Osteoblast (primary cell): ENCODE data around the gene PSG7. TPM values are rescaled to one million over a fixed set of nuclear protein-coding genes. Genes with fewer than 3 reads are reported as not detected.
"Not testable (repeated sequence)": the region's sequence is repeated elsewhere in the genome, so short reads cannot be mapped to it uniquely, and the experiment has no call there.

Experiments used
- DNase-seq: peaks from one replicate; pipeline ENCODE4 v3.0.0; 2011; ENCODE audit warnings: low spot score, mixed read lengths; ENCODE audit not compliant: insufficient read length; ENCODE audit errors: missing footprints
- H2AFZ ChIP-seq: 2 replicates; pipeline ENCODE4 v1.6.0; 2011; ENCODE audit warnings: mild to moderate bottlenecking, low read length
- H3K27ac ChIP-seq: 2 replicates; pipeline ENCODE4 v1.5.1; 2011; ENCODE audit warnings: mild to moderate bottlenecking, low read depth, low read length, moderate library complexity
- H3K27me3 ChIP-seq: 2 replicates; pipeline ENCODE4 v1.6.0; 2012; ENCODE audit warnings: mild to moderate bottlenecking, control low read depth, inconsistent platforms, low read length, moderate library complexity; ENCODE audit not compliant: insufficient read depth
- H3K36me3 ChIP-seq: 2 replicates; pipeline ENCODE4 v1.5.1; 2011; ENCODE audit warnings: mild to moderate bottlenecking, low read length, control low read depth, moderate library complexity; ENCODE audit not compliant: insufficient read depth
- H3K4me1 ChIP-seq: 2 replicates; pipeline ENCODE4 v1.5.1; 2011; ENCODE audit warnings: mild to moderate bottlenecking, low read length, control low read depth, moderate library complexity; ENCODE audit not compliant: insufficient read depth
- H3K4me2 ChIP-seq: 2 replicates; pipeline ENCODE4 v1.6.0; 2011; ENCODE audit warnings: mild to moderate bottlenecking, low read length; ENCODE audit not compliant: insufficient read depth
- H3K4me3 ChIP-seq: fragments of 200-600 bp; sonication (generic); 3 replicates; pipeline ENCODE4 v1.5.1; 2012; ENCODE audit warnings: mild to moderate bottlenecking, low read length, inconsistent platforms; ENCODE audit not compliant: insufficient read depth
- H3K79me2 ChIP-seq: 2 replicates; pipeline ENCODE4 v1.6.0; 2012; ENCODE audit warnings: mild to moderate bottlenecking, low read length, control low read depth, inconsistent platforms; ENCODE audit not compliant: insufficient read depth
- H3K9me3 ChIP-seq: 2 replicates; pipeline ENCODE4 v1.5.1; 2011; ENCODE audit warnings: low read depth, low read length, control low read depth
- H4K20me1 ChIP-seq: 2 replicates; pipeline ENCODE4 v1.6.0; 2012; ENCODE audit warnings: mild to moderate bottlenecking, low read length, control low read depth; ENCODE audit not compliant: insufficient read depth
- CTCF ChIP-seq: IDR thresholded peaks from 2 replicates; pipeline ENCODE4 v1.5.1; 2011; ENCODE audit warnings: mild to moderate bottlenecking, low read depth, low read length, moderate library complexity; ENCODE audit errors: extremely low read depth
- total RNA-seq: library from RNA; depleted of rRNA; stranded (reverse); fragments of >200 nt; gene quantifications from 2 replicates; pipeline ENCODE4 v1.2.3, GENCODE V29; 2012

PSG7 gene
- total RNA-seq, 1 donor: not detected

GRCh38 chr19:42961119-42961518, 24.1 kb upstream of the PSG7 start:
- H3K4me1 ChIP-seq: peaks cover 9% of the 10 kb centered on the region
- no peak for DNase-seq
- H3K27ac ChIP-seq: no peak overlapping the region
- H3K4me3 ChIP-seq: no peak overlapping the region
- no peak overlapping the region for H2AFZ ChIP-seq
- no peaks in the 10 kb centered on the region for H4K20me1 ChIP-seq
- no peaks in the 10 kb centered on the region for H3K79me2 ChIP-seq
- no peaks in the 10 kb centered on the region for H3K9me3 ChIP-seq
- H3K27me3 ChIP-seq: no peaks in the 10 kb centered on the region
- H3K4me2 ChIP-seq: no peak overlapping the region
- TF ChIP-seq CTCF: no peak
- no peaks in the 10 kb centered on the region for H3K36me3 ChIP-seq

- not testable (repeated sequence) for H3K27me3 ChIP-seq, H2AFZ ChIP-seq, H3K4me1 ChIP-seq, H4K20me1 ChIP-seq, H3K9me3 ChIP-seq, H3K36me3 ChIP-seq, H3K79me2 ChIP-seq, H3K4me3 ChIP-seq, DNase-seq, H3K4me2 ChIP-seq, H3K27ac ChIP-seq
These were observed 15.1 kb upstream of the PSG7 start for GRCh38 chr19:42952126-42952525.

GRCh38 chr19:42951476-42951875, 14.5 kb upstream of the PSG7 start:
- H3K27me3 ChIP-seq, H3K4me3 ChIP-seq, H3K4me1 ChIP-seq, H3K9me3 ChIP-seq, H3K27ac ChIP-seq, H3K79me2 ChIP-seq, H3K4me2 ChIP-seq, H3K36me3 ChIP-seq, H4K20me1 ChIP-seq, DNase-seq, H2AFZ ChIP-seq: not testable (repeated sequence)

- peak; percentile 44 for TF ChIP-seq CTCF
- H3K36me3 ChIP-seq: no peaks in the 10 kb centered on the region
- H3K79me2 ChIP-seq: no peaks in the 10 kb centered on the region
- H3K4me2 ChIP-seq: no peak overlapping the region
- no peaks in the 10 kb centered on the region for H4K20me1 ChIP-seq
- no peaks in the 10 kb centered on the region for H3K9me3 ChIP-seq
- no peak overlapping the region for H2AFZ ChIP-seq
- no peaks in the 10 kb centered on the region for H3K4me1 ChIP-seq
- H3K4me3 ChIP-seq: no peak overlapping the region
- peak; percentile 64 for DNase-seq
- no peak overlapping the region for H3K27ac ChIP-seq
- H3K27me3 ChIP-seq: no peaks in the 10 kb centered on the region
These were observed 5.3 kb upstream of the PSG7 start for GRCh38 chr19:42942187-42942789.

- not testable (repeated sequence) for H3K36me3 ChIP-seq, H3K9me3 ChIP-seq, H2AFZ ChIP-seq, H3K27me3 ChIP-seq, H3K4me2 ChIP-seq, H3K79me2 ChIP-seq, H4K20me1 ChIP-seq, DNase-seq, H3K4me3 ChIP-seq
- Histone ChIP-seq H3K4me1 (peaks cover 15% of the 10 kb centered on the region), H3K27ac (peak overlapping the region; percentile 87)
These were observed 2.3 kb downstream of the PSG7 start for GRCh38 chr19:42934726-42935125.

GRCh38 chr19:42934183-42934582, 2.8 kb downstream of the PSG7 start:
- H3K4me2 ChIP-seq, H3K36me3 ChIP-seq, H3K79me2 ChIP-seq, H3K9me3 ChIP-seq, H2AFZ ChIP-seq, H3K4me3 ChIP-seq, H4K20me1 ChIP-seq, H3K27me3 ChIP-seq: not testable (repeated sequence)
- peak overlapping the region; percentile 87 for H3K27ac ChIP-seq
- peak; percentile 77 for DNase-seq
- H3K4me1 ChIP-seq: peaks cover 15% of the 10 kb centered on the region

GRCh38 chr19:42933412-42933811, 3.6 kb downstream of the PSG7 start:
- H3K36me3 ChIP-seq, H2AFZ ChIP-seq, H4K20me1 ChIP-seq, H3K79me2 ChIP-seq, DNase-seq, H3K27me3 ChIP-seq, H3K9me3 ChIP-seq, H3K4me3 ChIP-seq, H3K4me2 ChIP-seq: not testable (repeated sequence)
- H3K4me1 ChIP-seq: peaks cover 15% of the 10 kb centered on the region
- peak overlapping the region; percentile 87 for H3K27ac ChIP-seq
